ENCODE measurements around the gene SPRYD3. TPM values are rescaled to one million over a fixed set of nuclear protein-coding genes. Genes with fewer than 3 reads are reported as not detected.
A peak's percentile ranks its signal among the peaks of the same experiment; 100 is the strongest.

SPRYD3 gene
- total RNA-seq, 3 donors from 2014 or later = 31.8 to 45.8 (median 36.3) TPM

GRCh38 chr12:53061404-53062010 lies 17.7 kb downstream of the SPRYD3 start:
- TF ChIP-seq CTCF (IDR thresholded peaks at IDR 0.05) (peak in 2 of 3 donors; percentile 12 to 41), POLR2AphosphoS5 (IDR thresholded peaks at IDR 0.05) (peak in 1 of 3 donors; percentile 5), POLR2A (IDR thresholded peaks at IDR 0.05) (no peak)
- Histone ChIP-seq H3K9me3 (no peaks in the 10 kb centered on the region), H3K27me3 (no peaks in the 10 kb centered on the region), H3K27ac (peak overlapping the region; percentile 75 to 89), H3K4me1 (peaks cover 15 to 20% of the 10 kb centered on the region in 2 donors), H3K36me3 (no peaks in the 10 kb centered on the region), H3K4me3 (no peak overlapping the region)
- DNase-seq (ENCODE audit: low spot score in 2 of 2) = peak; percentile 69 to 91
- intact Hi-C loops (cut with DNase I; ENCODE audit: low total_unique reads) = no loop called here

GRCh38 chr12:53060721-53061276 lies 18.4 kb downstream of the SPRYD3 start:
- Histone ChIP-seq H3K27me3 (no peaks in the 10 kb centered on the region), H3K9me3 (no peaks in the 10 kb centered on the region), H3K4me3 (no peak overlapping the region), H3K4me1 (peaks cover 15 to 20% of the 10 kb centered on the region in 2 donors), H3K27ac (peak overlapping the region; percentile 75 to 89), H3K36me3 (no peaks in the 10 kb centered on the region)
- DNase-seq (ENCODE audit: low spot score in 2 of 2) = peak in 1 of 2 donors; percentile 34
- TF ChIP-seq CTCF (IDR thresholded peaks at IDR 0.05) (no peak), POLR2A (IDR thresholded peaks at IDR 0.05) (no peak), POLR2AphosphoS5 (IDR thresholded peaks at IDR 0.05) (no peak)
- intact Hi-C loops (cut with DNase I; ENCODE audit: low total_unique reads) = no loop called here

GRCh38 chr12:53060064-53060720 lies 19.0 kb downstream of the SPRYD3 start:
- Histone ChIP-seq H3K27ac (peak overlapping the region; percentile 75 to 89), H3K27me3 (no peaks in the 10 kb centered on the region), H3K4me1 (peaks cover 15 to 20% of the 10 kb centered on the region in 2 donors), H3K9me3 (no peaks in the 10 kb centered on the region), H3K36me3 (no peaks in the 10 kb centered on the region), H3K4me3 (no peak overlapping the region)
- DNase-seq (ENCODE audit: low spot score in 2 of 2) = peak in 1 of 2 donors; percentile 18
- intact Hi-C loops (cut with DNase I; ENCODE audit: low total_unique reads) = no loop called here
- no peak for TF ChIP-seq CTCF (IDR thresholded peaks at IDR 0.05)
- no peak for TF ChIP-seq POLR2AphosphoS5 (IDR thresholded peaks at IDR 0.05)
- TF ChIP-seq POLR2A (IDR thresholded peaks at IDR 0.05) = no peak

GRCh38 chr12:53059434-53060063 lies 19.6 kb downstream of the SPRYD3 start:
- H3K4me1 ChIP-seq = peaks cover 15 to 16% of the 10 kb centered on the region in 2 donors
- peak in 1 of 2 donors; percentile 17 for DNase-seq (ENCODE audit: low spot score in 2 of 2)
- H3K4me3 ChIP-seq = no peak overlapping the region
- H3K27ac ChIP-seq = peak overlapping the region; percentile 42 to 89
- no peaks in the 10 kb centered on the region for H3K36me3 ChIP-seq
- no peaks in the 10 kb centered on the region for H3K27me3 ChIP-seq
- no peak for TF ChIP-seq CTCF (IDR thresholded peaks at IDR 0.05)
- no peak for TF ChIP-seq POLR2AphosphoS5 (IDR thresholded peaks at IDR 0.05)
- no peak for TF ChIP-seq POLR2A (IDR thresholded peaks at IDR 0.05)
- H3K9me3 ChIP-seq = no peaks in the 10 kb centered on the region
- intact Hi-C loops (cut with DNase I; ENCODE audit: low total_unique reads) = no loop called here
